Subcutaneous abdominal adipose tissue (tissue), 5 donors: ENCODE results near the gene HAS3.
A peak's percentile ranks its signal among the peaks of the same experiment; 100 is the strongest.
"Not testable (repeated sequence)": the region's sequence is repeated elsewhere in the genome, so short reads cannot be mapped to it uniquely, and the experiment has no call there.

Experiments used
- H3K27ac ChIP-seq: one replicate; pipeline ENCODE4 v1.7.0; 2013; ENCODE audit warnings: low read depth, mild to moderate bottlenecking, inconsistent platforms, low read length, moderate library complexity
- H3K27me3 ChIP-seq, 5 donors: one replicate each; pipeline ENCODE4 v1.7.0; 2013; ENCODE audit warnings: low read length in 5 of 5, inconsistent platforms in 1 of 5; ENCODE audit not compliant: control insufficient read depth in 5 of 5, insufficient read depth in 4 of 5
- H3K36me3 ChIP-seq, 5 donors: one replicate each; pipeline ENCODE4 v1.7.0; 2013; ENCODE audit warnings: low read length in 5 of 5; ENCODE audit not compliant: control insufficient read depth in 5 of 5, insufficient read depth in 5 of 5
- H3K4me1 ChIP-seq, 5 donors: one replicate each; pipeline ENCODE4 v1.7.0; 2013; ENCODE audit warnings: low read length in 5 of 5, mild to moderate bottlenecking in 3 of 5, moderate library complexity in 1 of 5; ENCODE audit not compliant: control insufficient read depth in 5 of 5, insufficient read depth in 5 of 5
- H3K4me3 ChIP-seq, 5 donors: one replicate each; pipeline ENCODE4 v1.7.0; 2013; ENCODE audit warnings: low read length in 5 of 5, low read depth in 1 of 5
- H3K9ac ChIP-seq, 5 donors: one replicate each; pipeline ENCODE4 v1.7.0; 2013; ENCODE audit warnings: low read length in 5 of 5, mild to moderate bottlenecking in 4 of 5, moderate library complexity in 3 of 5
- H3K9me3 ChIP-seq, 5 donors: one replicate each; pipeline ENCODE4 v1.7.0; 2013; ENCODE audit warnings: low read length in 5 of 5; ENCODE audit not compliant: control insufficient read depth in 5 of 5
- donor health status: healthy.
- donor health status: healthy.
- donor health status: healthy.
- donor health status: healthy.
- donor health status: healthy.

The HAS3 gene, protein sequence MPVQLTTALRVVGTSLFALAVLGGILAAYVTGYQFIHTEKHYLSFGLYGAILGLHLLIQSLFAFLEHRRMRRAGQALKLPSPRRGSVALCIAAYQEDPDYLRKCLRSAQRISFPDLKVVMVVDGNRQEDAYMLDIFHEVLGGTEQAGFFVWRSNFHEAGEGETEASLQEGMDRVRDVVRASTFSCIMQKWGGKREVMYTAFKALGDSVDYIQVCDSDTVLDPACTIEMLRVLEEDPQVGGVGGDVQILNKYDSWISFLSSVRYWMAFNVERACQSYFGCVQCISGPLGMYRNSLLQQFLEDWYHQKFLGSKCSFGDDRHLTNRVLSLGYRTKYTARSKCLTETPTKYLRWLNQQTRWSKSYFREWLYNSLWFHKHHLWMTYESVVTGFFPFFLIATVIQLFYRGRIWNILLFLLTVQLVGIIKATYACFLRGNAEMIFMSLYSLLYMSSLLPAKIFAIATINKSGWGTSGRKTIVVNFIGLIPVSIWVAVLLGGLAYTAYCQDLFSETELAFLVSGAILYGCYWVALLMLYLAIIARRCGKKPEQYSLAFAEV

GRCh38 chr16:69105501-69106361 is at the start of gene HAS3:
TSS of gene HAS3 (plus strand) at chr16:69105653. CDS start at chr16:69109396, 3,743 bp downstream.
- Histone ChIP-seq H3K4me3 (peak within 1 kb of the TSS; percentile 65 to 71 (median 69)), H3K27me3 (peaks cover 0 to 17% (median 3%) of the 10 kb centered on the region in 5 donors), H3K27ac (no peak within 1 kb of the TSS), H3K9me3 (no peaks in the 10 kb centered on the region), H3K9ac (peak within 1 kb of the TSS in 2 of 5 donors; percentile 21 to 42), H3K4me1 (peaks cover 3 to 33% (median 30%) of the 10 kb centered on the region in 5 donors), H3K36me3 (peaks cover 0 to 19% (median 16%) of the 10 kb centered on the region in 5 donors)

- H3K9ac ChIP-seq: no peak overlapping the region
- peaks cover 0 to 2% (median 0%) of the 10 kb centered on the region in 5 donors for H3K36me3 ChIP-seq
- H3K27me3 ChIP-seq: no peaks in the 10 kb centered on the region
- no peaks in the 10 kb centered on the region for H3K9me3 ChIP-seq
- H3K4me3 ChIP-seq: no peak overlapping the region
- H3K4me1 ChIP-seq: peaks cover 0 to 5% (median 0%) of the 10 kb centered on the region in 5 donors
- H3K27ac ChIP-seq: no peak overlapping the region
These were observed 49.5 kb upstream of the HAS3 start for GRCh38 chr16:69055980-69056379.

- Histone ChIP-seq H3K9ac (no peak overlapping the region), H3K9me3 (no peaks in the 10 kb centered on the region), H3K36me3 (peaks cover 0 to 2% (median 0%) of the 10 kb centered on the region in 5 donors), H3K27ac (no peak overlapping the region), H3K4me3 (no peak overlapping the region), H3K4me1 (peaks cover 0 to 5% (median 0%) of the 10 kb centered on the region in 5 donors), H3K27me3 (no peaks in the 10 kb centered on the region)
These were observed 49.0 kb upstream of the HAS3 start for GRCh38 chr16:69056421-69056820.

DNA sequence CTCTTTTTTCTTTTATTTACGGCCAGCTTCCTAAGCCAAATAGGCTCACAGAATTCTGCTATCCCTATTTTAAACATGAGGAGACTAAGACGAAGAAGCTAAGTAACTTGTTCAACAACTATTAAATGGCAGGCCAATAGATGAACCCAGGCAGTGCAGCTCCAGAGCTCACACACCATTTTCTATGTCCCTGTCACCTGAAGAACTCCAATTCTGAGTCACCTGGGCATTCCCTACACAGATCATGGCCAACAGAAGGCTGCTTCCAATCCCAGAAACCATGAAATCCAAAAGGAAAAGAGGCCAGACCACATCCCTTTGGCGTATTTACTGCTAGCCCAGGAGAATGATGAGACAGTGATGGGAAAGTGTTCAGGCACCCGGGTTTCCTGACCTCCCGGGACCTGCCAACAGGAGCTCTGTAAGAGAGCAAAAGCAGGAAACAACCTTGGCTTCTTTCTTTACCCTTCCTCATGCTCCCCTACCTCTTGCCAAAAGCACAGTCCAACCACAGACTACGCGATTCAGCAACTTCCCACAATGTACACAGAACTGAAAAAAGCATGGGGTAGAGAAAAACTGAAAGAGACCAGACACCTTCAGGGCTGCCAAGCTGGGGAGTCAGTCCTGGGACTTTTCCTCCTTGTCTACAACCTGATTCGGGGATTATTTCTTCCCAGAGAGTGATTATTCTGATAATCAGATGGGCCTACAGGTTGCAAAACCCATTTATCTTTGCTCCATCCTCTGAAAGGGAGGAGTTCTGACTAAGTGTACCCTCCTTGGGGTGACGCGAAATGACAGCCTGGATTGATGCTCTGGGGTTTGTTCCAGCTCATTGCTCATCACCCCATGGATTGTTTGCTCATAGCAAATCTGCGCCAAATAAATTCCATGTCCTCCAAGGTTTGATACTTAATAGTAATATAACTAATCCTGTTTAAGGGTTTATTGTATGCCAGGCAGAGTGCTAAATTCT is 47.8 kb upstream of the HAS3 start:
- Histone ChIP-seq H3K36me3 (peaks cover 0 to 2% (median 0%) of the 10 kb centered on the region in 5 donors), H3K4me1 (peaks cover 0 to 5% (median 0%) of the 10 kb centered on the region in 5 donors), H3K27me3 (no peaks in the 10 kb centered on the region), H3K9me3 (no peaks in the 10 kb centered on the region), H3K9ac (no peak overlapping the region), H3K4me3 (no peak overlapping the region), H3K27ac (no peak overlapping the region)

DNA sequence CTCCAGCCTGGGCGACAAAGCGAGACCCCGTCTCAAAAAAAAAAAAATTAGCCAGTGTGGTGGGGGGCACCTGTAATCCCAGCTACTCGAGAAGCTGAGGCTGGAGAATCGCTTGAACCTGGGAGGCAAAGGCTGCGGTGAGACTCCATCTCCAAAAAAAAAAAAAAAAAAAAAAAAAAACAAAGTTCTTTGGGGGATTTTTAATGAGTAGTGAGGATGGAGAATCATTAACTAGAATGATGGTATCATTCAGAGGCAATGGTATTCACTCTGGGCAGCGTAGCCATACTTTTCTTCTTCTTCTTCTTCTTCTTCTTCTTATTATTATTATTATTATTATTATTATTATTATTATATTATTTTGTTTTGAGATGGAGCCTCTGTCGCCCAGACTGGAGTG is 42.0 kb upstream of the HAS3 start:
- not testable (repeated sequence) for H3K9ac ChIP-seq, H3K4me3 ChIP-seq, H3K4me1 ChIP-seq, H3K9me3 ChIP-seq, H3K36me3 ChIP-seq, H3K27ac ChIP-seq, H3K27me3 ChIP-seq

GRCh38 chr16:69064124-69064763 is 41.2 kb upstream of the HAS3 start:
- Histone ChIP-seq H3K4me1 (peaks cover 0 to 3% (median 0%) of the 10 kb centered on the region in 5 donors), H3K36me3 (peaks cover 0 to 10% (median 3%) of the 10 kb centered on the region in 5 donors), H3K27me3 (no peaks in the 10 kb centered on the region), H3K27ac (no peak overlapping the region), H3K9ac (no peak overlapping the region), H3K4me3 (no peak overlapping the region), H3K9me3 (no peaks in the 10 kb centered on the region)

DNA sequence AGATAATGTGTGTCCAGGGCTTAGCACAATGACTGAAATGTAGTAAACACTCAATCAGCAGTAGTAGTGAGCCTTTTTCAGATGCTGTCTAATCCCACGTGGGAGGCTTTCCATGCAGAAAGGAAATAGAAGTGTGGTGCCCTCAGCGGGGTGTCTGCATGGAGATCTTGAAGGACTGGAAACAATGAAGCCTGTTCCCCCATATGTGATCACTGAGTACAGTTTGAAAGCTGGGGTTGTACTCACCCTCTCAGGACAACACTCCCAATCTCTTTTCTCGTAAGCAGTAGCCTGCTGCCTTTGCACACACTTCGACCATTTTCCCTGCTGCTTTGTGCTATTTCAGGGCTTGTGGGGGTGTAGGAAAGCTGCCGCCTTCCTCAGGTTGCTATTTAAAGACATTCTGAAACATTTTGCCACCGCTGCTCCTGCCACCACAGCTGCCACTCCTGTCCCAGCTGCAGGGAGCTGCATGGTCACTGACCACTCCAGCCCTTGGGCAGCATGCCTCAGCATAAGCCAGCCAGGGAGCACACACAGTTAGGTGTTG is 40.6 kb upstream of the HAS3 start:
- no peaks in the 10 kb centered on the region for H3K27me3 ChIP-seq
- H3K36me3 ChIP-seq: peaks cover 0 to 11% (median 3%) of the 10 kb centered on the region in 5 donors
- H3K9me3 ChIP-seq: no peaks in the 10 kb centered on the region
- peaks cover 0 to 3% (median 0%) of the 10 kb centered on the region in 5 donors for H3K4me1 ChIP-seq
- no peak overlapping the region for H3K4me3 ChIP-seq
- no peak overlapping the region for H3K9ac ChIP-seq
- H3K27ac ChIP-seq: no peak overlapping the region

- Histone ChIP-seq H3K4me3 (no peak overlapping the region), H3K9me3 (no peaks in the 10 kb centered on the region), H3K27ac (no peak overlapping the region), H3K36me3 (peaks cover 0 to 6% (median 0%) of the 10 kb centered on the region in 5 donors), H3K4me1 (peaks cover 0 to 15% (median 5%) of the 10 kb centered on the region in 5 donors), H3K27me3 (no peaks in the 10 kb centered on the region), H3K9ac (no peak overlapping the region)
These were observed 35.9 kb upstream of the HAS3 start for GRCh38 chr16:69069504-69069903.
